Pancreas (tissue), 10 donors: ENCODE results near the gene SOCS3. TPM values are rescaled to one million over a fixed set of nuclear protein-coding genes. Genes with fewer than 3 reads are reported as not detected.

Experiments used
- ATAC-seq, 4 donors: fragments of 200-7000 bp; cut with Tn5 transposase; one replicate each; pipeline versions ENCODE4 v1.8.0 to v1.9.1; 2020; ENCODE audit warnings: mild to moderate bottlenecking in 4 of 4, moderate library complexity in 4 of 4
- DNase-seq, 6 donors: peaks; one replicate each; pipeline ENCODE4 v3.0.0-alpha.2; 2020
- FAIRE-seq: peaks from 2 replicates; lab custom pipeline; 2012; peaks lifted over from hg19 to GRCh38; lab: Jason Lieb, UNC
- H3K27ac ChIP-seq, 4 donors: fragments of 200-600 bp; sonication (generic); 1 replicate in 3 of 4; 2 replicates in 1 of 4; pipeline versions ENCODE4 v1.5.0 to v1.8.0; 2020
- H3K27me3 ChIP-seq, 4 donors: fragments of 200-600 bp; one replicate each; pipeline ENCODE4 v1.8.0; 2021
- H3K36me3 ChIP-seq, 3 donors: fragments of 200-600 bp; sonication (generic) in 1 of 3; one replicate each; pipeline versions ENCODE4 v1.5.0 to v1.8.0; 2020 to 2021
- H3K4me1 ChIP-seq, 3 donors: fragments of 200-600 bp; one replicate each; pipeline ENCODE4 v1.8.0; 2021
- H3K4me3 ChIP-seq, 4 donors: fragments of 200-600 bp; sonication (generic) in 2 of 4; one replicate each; pipeline versions ENCODE4 v1.5.0 to v1.8.0; 2020 to 2021
- H3K9me3 ChIP-seq, 4 donors: fragments of 200-600 bp; one replicate each; pipeline ENCODE4 v1.8.0; 2021
- WGBS, 2 donors: extraction: QIAGEN DNeasy Blood & Tissue Kit; methylation state at CpG; one replicate each; pipeline ENCODE4 v1.1.7; 2013; 5-methylcytosine and 5-hydroxymethylcytosine counted together
- intact Hi-C, 3 donors: fragments of 100-400 bp; cut with DNase I; formaldehyde crosslinking; loops; one replicate each; pipeline versions ENCODE4 v1.11.1 to v1.14.2; 2022
- polyA plus RNA-seq, 2 donors: library from polyadenylated mRNA; stranded (reverse); fragments of 200-250 nt; gene quantifications; one replicate each; pipeline ENCODE4 v1.2.3, GENCODE V29; 2013
- total RNA-seq, 6 donors: library from RNA; stranded (reverse); fragmentation: NEBNext Ultra II Directional in 4 of 6; extraction: Animal tissue kit (Norgen Biotek cat#: 25700) in 4 of 6; gene quantifications; one replicate each; pipeline versions ENCODE4 v1.2.1 to v1.2.4, GENCODE V29; 2021 to 2023
- TF ChIP-seq, protein P1 (sequence below), 4 donors: fragments of 200-600 bp; sonication (generic) in 3 of 4; IDR thresholded peaks; one replicate each; pipeline versions ENCODE4 v1.5.0 to v1.8.0; 2021; ENCODE audit warnings: antibody characterized with exemption in 4 of 4
- donor health status: healthy with polysubstance abuse.
- donor health status: DM: no; HTN: no; CAD: no; lungs with moderate emphysema.
- donor health status: DM: no; HTN: no; CAD: no.
- donor health status: control.
- donor health status: control.
- donor health status: Bipolar disorder and iron deficiency.
- donor health status: DM: yes; HTN: yes; CAD: no.
- donor health status: DM: no; HTN: no; CAD: no.
- donor health status: DM: no; HTN: no; CAD: no.
- donor health status: DM: yes; HTN: yes; CAD: no.

The SOCS3 gene
- total and polyA plus RNA-seq, 8 donors, result 5.7 to 53.3 (median 22.8) TPM

DNA sequence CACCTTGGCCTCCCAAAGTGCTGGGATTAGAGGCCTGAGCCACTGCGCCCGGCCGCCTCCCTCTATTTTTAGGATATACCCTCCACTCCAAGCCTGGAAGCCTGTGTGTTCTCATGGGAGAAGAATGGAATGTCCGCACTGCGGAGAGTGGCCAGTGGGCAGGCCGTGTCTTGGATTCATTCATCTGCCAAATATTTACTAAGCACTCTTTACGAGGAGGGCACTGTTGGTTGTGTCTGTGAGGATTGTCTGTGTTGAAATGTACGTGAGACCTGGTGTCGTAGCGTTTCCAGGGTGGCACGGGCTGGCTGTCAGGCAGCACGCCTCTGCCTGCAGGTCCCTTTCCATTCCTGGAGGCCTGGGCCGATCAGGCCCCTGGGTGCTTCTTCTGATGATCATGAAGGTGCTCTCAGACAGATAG lies 37.8 kb upstream of the SOCS3 start:
- Histone ChIP-seq H3K9me3 (no peaks in the 10 kb centered on the region), H3K36me3 (peaks cover 11 to 33% (median 29%) of the 10 kb centered on the region in 3 donors), H3K4me3 (no peak overlapping the region), H3K4me1 (peaks cover 0 to 6% (median 5%) of the 10 kb centered on the region in 3 donors), H3K27ac (no peak overlapping the region), H3K27me3 (no peaks in the 10 kb centered on the region)
- WGBS, 2 donors, result 65 to 73% methylated on average over 12 to 13 of the region's 13 CpGs
- intact Hi-C loops, result no loop called here
- DNase-seq (no peak), ATAC-seq (no peak), FAIRE-seq (no peak)
- TF ChIP-seq, protein P1, sequence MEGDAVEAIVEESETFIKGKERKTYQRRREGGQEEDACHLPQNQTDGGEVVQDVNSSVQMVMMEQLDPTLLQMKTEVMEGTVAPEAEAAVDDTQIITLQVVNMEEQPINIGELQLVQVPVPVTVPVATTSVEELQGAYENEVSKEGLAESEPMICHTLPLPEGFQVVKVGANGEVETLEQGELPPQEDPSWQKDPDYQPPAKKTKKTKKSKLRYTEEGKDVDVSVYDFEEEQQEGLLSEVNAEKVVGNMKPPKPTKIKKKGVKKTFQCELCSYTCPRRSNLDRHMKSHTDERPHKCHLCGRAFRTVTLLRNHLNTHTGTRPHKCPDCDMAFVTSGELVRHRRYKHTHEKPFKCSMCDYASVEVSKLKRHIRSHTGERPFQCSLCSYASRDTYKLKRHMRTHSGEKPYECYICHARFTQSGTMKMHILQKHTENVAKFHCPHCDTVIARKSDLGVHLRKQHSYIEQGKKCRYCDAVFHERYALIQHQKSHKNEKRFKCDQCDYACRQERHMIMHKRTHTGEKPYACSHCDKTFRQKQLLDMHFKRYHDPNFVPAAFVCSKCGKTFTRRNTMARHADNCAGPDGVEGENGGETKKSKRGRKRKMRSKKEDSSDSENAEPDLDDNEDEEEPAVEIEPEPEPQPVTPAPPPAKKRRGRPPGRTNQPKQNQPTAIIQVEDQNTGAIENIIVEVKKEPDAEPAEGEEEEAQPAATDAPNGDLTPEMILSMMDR (IDR thresholded peaks at IDR 0.05), result no peak

DNA sequence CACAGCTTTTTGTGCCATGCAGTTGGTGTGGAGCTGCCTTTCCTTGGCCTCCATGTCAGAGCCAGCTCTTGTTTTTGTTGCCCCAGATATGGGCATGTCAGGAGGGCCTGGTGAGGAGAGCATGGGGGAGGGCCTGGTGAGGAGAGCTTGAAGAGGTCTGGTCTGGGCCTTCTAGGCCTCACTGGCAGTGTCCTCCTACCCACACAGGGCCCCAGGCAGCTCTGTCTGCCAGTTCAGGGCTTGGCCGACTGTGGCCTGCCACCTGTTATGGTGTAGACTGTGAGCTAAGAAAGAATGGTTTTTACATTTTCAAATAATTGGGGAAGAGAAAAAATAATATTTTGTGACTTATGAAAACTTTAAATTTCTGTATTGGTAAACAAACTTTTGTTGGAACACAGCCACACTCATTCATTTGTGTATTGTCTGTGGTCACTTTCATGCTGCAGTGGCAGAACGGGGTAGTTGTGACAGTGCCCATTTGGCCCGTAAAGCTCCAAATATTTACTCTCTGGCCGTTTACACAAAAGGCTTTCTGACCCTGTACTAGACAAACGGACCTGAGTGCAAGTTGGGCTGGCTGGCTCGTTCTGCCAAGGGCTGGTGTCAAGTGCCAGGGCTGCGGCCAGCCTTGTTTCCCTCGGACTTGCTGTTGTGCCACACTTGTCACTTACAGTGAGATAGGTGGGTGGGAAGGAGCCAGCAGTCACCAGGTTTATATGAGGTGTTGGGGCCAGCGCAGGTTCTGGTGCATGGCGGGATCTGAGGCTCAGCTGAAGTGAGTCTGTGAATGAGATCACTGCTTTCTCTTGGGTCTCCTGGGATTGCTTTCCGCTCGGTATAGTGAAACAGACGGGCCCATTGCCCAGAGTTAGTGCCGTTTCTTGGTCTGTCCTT lies 36.8 kb upstream of the SOCS3 start:
- ATAC-seq (peak; percentile 86 to 97 (median 92)), FAIRE-seq (no peak), DNase-seq (peak; percentile 52 to 90 (median 81))
- H3K27ac ChIP-seq, result peak overlapping the region in 3 of 4 donors; percentile 12 to 25 (median 20)
- no peak overlapping the region for H3K4me3 ChIP-seq
- H3K4me1 ChIP-seq, result peaks cover 0 to 6% (median 5%) of the 10 kb centered on the region in 3 donors
- TF ChIP-seq, protein P1 (IDR thresholded peaks at IDR 0.05), result no peak
- no peaks in the 10 kb centered on the region for H3K9me3 ChIP-seq
- intact Hi-C loops, result no loop called here
- H3K36me3 ChIP-seq, result peaks cover 11 to 33% (median 29%) of the 10 kb centered on the region in 3 donors
- 26 to 37% methylated on average over 14 of the region's 14 CpGs for WGBS, 2 donors
- H3K27me3 ChIP-seq, result no peaks in the 10 kb centered on the region

DNA sequence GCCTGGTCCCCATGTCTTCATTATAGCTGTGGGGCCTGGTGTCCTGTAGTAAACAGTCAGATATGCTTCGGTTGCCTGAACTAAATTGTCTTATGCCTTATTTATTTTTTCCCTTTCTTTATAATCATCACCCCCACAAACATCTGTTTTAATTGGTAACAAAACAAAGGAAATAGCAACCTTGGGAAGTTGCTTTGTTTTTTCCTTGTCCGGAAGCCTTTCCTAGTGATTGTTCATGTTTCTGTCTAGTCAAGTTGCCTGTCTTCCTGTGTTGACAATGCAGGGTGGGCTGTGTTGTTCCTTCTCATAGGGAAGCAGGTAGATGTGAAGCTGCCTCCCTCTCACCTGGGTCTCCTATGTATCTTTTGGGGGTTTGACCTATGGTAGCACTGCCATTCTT lies 35.3 kb upstream of the SOCS3 start:
- H3K27ac ChIP-seq, result no peak overlapping the region
- H3K36me3 ChIP-seq, result peaks cover 11 to 19% (median 15%) of the 10 kb centered on the region in 3 donors
- DNase-seq (no peak), FAIRE-seq (no peak), ATAC-seq (no peak)
- WGBS, 2 donors, result 95 to 96% methylated on average over 2 of the region's 2 CpGs
- intact Hi-C loops, result no loop called here
- TF ChIP-seq, protein P1 (IDR thresholded peaks at IDR 0.05), result no peak
- peaks cover 0 to 6% (median 5%) of the 10 kb centered on the region in 3 donors for H3K4me1 ChIP-seq
- no peak overlapping the region for H3K4me3 ChIP-seq
- no peaks in the 10 kb centered on the region for H3K9me3 ChIP-seq
- H3K27me3 ChIP-seq, result no peaks in the 10 kb centered on the region

DNA sequence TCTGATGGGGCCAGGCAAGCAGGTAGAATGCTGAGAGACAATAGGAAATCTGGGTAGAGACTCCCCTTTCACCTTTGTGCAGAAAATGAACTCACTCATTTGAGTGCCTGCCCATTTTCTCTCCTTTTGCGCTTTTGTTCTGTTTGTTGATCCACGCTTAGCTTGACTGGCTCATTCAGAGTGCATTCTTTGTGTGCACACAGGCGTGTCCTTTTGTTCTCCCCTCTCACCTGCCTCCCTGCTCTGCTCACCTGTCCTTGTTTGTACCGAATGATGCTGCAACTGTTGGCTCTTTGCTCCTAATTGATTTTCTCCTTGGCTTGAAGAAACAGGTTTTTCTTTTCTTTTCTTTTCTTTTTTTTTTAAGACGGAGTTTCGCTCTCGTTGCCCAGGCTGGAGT lies 34.3 kb upstream of the SOCS3 start:
- no peak overlapping the region for H3K4me3 ChIP-seq
- peaks cover 6 to 9% (median 7%) of the 10 kb centered on the region in 3 donors for H3K36me3 ChIP-seq
- H3K4me1 ChIP-seq, result peaks cover 0 to 6% (median 5%) of the 10 kb centered on the region in 3 donors
- ATAC-seq (no peak), FAIRE-seq (no peak), DNase-seq (peak in 1 of 6 donors; percentile 1)
- TF ChIP-seq, protein P1 (IDR thresholded peaks at IDR 0.05), result no peak
- no peaks in the 10 kb centered on the region for H3K9me3 ChIP-seq
- H3K27ac ChIP-seq, result no peak overlapping the region
- 87 to 94% methylated on average over 7 of the region's 7 CpGs for WGBS, 2 donors
- H3K27me3 ChIP-seq, result no peaks in the 10 kb centered on the region
- intact Hi-C loops, result no loop called here
